Activated CD4-positive, alpha-beta T cell treated with anti-CD3 and anti-CD28 coated beads, Interleukin-2, amount 50 U/mL, for 24 hours (primary cell): ENCODE data around the gene GXYLT2.

Experiments used
- DNase-seq, 2 donors: peaks; one replicate each; pipeline ENCODE4 v3.0.0-alpha.2; 2020; ENCODE audit warnings: low read depth in 1 of 2, low spot score in 1 of 2

The GXYLT2 gene, protein sequence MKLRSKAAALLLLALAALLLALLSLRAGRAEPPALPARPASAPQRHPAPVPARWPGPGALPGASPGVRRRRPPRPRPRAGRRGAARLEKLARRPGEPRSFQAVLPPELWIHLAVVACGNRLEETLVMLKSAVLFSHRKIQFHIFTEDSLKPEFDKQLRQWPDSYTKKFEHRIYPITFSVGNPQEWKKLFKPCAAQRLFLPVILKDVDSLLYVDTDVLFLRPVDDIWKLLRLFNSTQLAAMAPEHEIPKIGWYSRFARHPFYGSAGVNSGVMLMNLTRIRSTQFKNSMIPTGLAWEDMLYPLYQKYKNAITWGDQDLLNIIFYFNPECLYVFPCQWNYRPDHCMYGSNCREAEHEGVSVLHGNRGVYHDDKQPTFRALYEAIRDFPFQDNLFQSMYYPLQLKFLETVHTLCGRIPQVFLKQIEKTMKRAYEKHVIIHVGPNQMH

DNA sequence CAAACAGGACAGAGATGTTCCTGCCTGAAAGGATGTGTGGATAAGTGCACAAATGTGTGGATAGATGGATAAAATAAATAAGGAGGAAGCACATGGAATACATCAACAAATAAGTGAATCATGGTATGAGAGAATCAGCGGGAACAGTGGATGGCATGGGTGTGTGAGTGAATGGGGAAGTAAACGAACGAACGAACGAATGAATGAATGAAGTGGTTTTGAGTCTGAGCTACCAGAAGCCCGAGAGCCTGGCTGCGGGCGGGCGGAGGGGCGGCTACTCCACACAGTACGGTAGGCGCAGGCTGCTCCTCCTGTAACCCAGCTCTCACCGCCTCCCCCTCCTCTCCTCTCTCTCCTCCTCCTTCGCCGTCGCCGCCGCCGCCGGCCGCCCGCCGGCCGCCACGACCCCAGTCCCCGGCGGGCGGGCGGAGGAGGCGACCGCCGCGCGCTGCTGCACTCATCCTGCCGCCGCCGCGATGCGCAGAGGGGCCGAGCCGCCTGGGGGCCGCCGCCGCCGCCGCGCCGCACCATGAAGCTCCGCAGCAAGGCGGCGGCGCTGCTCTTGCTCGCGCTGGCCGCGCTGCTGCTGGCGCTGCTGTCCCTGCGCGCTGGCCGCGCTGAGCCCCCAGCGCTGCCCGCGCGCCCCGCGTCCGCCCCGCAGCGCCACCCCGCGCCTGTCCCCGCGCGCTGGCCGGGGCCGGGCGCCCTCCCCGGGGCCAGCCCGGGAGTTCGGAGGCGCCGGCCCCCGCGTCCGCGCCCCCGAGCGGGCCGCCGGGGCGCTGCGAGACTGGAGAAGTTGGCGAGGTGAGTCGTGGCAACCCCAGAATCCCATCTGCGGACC, at the start of gene GXYLT2:
Gene GXYLT2, plus strand, starts transcription at position 342 of the 841 bp plus-strand sequence. Its CDS starts 188 bp downstream, at position 530.
- peak; percentile 3 to 4 for DNase-seq

DNA sequence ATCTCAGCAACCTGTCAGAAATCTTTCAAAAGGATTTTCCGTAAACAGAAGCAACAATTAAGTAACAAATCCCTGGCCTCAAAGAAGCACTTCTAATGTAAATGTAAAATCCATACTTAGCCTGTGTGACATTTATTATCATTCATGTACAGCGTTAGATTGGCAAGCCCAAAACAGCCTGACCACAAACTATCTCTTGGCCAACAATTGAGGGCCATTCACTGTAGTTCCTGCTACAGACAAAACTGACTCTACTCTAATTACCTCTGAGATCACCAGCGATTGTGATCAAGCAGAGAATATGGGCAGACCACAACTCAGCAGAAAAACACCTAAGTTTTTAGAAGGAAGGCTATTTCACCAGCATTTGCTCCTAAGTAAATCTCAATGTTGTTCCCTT, 48.8 kb upstream of the GXYLT2 start:
- DNase-seq = no peak

DNA sequence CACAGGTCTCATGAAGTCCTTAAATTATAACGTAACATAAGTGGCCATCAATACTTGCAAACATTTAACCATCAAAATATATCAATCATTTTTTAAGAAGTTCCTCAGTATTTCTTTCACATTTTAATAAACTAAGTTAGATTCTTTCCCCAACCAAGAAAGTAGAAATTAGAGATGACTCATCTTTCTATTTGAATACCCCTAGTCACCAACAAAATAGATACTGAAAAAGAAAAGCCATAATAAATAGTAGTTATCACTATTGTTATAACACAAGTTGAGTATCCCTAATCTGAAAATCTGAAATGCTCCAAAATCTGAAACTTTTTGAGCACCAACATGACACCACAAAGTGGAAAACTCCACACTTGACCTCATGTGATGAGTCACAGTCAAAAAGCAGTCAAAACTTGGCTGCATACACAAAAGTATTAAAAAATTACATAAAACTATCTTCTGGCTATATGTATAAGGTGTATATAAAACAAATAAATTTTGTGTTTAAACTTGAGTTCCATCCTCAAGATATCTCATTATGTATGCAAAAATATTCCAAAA, 43.3 kb upstream of the GXYLT2 start:
- peak in 1 of 2 donors; percentile 36 for DNase-seq

DNA sequence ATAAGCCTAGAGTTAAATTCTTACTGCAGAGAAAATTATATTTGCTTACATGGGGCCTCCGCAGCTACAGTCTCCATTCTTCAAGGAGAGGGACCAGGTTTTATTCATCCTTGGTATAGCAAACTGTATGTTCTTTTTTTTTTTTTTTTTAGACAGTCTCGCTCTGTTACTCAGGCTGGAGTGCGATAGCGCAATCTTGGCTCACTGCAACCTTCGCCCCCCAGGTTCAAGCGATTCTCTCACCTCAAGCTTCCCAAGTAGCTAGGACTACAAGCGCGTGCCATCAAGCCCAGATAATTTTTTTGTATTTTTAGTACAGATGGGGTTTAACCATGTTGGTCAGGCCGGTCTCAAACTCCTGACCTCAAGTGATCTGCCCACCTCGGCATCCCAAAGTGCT, 41.7 kb upstream of the GXYLT2 start:
- DNase-seq = no peak

DNA sequence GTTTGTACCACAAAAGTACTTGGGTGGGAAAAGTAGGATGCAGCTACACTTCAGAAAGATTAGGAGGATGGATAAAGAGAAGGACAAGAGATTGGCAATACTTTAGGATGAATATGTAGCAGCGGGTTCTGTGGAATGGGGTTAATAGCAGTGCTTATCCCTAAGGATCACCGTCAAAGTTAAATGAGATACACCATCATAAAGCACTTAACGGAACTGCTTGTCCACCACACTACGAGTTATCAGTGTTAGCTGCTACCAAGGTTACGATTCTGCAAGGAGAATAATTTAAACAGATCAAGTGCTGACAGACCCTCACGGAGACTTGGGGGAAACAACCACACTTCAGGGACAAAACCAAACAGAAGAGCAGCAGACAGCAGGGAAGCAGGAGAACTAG, 40.6 kb upstream of the GXYLT2 start:
- no peak for DNase-seq

DNA sequence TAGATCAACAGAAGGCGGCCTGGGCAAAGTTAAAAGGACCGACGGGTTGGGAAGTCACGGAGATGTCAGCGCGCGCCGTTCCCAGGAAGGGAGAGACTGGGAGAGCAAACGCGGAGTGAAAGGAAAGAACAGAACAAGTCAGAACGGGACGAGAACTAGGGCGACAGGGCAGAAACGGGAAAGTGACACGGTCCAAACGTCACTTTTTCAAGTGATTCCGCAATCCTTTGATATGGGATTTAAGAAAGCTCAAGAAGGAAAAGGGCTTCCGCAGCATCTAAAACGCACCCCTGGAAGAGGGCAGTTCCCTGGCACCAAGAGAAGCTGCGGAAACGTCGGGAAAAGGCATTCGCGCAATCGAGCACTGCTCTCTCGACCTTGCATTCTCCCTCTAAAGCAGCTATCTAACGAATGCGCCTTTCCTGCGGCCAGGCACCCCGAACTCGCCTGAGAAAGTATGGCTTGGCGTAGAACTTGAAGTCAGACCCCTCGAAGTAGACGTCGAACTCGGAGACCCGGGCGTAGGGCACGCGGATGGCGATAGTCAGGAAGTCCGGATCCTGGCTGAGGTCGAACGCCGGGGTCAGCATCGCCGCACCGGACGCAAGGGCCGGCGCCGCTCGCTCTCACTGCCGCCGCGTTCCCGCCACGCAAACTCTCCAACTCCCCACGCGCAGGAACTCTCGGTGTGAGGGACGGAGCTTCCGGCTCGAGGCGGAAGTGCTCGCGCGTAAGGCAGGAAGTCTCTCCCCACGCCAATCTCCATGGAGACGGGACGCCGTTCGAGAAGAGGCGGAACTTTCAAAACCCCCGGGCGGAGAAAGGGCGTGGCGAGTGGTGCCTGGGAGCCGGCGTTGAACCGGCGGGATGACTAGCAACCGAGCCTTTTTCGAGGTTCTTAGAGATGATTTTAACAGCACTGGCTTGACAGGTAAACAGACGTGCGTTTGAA, 39.8 kb upstream of the GXYLT2 start, which contains the start of gene SHQ1:
Gene SHQ1, minus strand, starts transcription at position 695 of the 952 bp plus-strand sequence. Its CDS starts 105 bp downstream, at position 590.
- peak; percentile 89 to 95 for DNase-seq

DNA sequence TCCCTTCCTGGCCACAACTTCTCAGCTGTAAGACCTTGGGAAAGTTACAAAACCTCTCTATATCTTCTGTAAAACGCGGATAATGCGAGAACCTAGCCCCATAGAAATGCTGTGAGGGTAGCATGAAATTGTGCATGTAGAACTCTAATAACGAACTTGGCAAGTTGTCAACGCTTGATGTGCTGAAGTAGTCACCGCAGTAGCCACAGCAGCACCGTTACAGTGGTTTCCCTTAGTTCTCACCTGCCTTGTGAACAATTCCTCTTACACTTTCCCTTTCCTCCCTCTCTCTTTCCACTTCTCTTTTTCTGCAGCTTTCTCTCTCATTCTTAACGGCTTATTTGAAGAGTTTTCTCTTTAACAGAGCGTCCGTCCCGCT, 39.2 kb upstream of the GXYLT2 start:
- peak in 1 of 2 donors; percentile 27 for DNase-seq

DNA sequence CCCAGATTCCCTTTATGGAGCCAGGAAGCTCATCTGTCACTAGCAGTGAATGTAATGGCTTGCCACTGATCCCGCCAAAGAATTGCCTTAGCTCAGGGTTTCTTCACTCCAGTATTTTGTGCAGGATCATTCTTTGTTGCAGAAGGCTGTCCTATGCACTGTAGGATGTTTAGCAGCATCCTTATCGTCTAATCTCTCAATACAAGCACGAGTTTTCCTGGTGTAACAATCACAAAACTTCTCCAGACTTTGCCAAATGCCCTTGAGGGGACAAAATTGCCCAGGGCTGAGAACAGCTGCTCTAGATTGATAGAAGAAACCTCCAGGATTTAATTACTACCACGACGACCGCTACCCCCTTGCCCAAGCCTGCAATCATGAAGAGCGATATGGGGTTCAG, 32.8 kb upstream of the GXYLT2 start:
- no peak for DNase-seq

DNA sequence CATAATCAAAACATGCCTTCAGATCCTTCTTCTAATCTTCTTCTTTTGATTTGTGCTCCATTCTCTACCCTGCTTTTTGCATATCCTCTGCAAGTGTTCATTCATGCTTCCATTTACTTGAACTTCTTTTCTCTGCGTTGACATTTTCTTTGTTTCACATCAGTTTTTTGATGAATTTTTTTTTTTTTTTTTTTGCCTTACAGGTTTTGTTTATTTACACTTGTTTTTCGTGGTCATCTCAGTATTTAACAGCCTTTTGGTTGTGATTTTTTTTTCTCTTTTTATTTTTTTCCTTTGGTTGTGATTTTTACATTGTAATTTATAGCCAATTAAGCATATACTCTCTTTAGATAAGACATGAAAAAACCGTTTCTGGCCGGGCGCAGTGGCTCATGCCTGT, 27.8 kb upstream of the GXYLT2 start:
- DNase-seq = no peak

DNA sequence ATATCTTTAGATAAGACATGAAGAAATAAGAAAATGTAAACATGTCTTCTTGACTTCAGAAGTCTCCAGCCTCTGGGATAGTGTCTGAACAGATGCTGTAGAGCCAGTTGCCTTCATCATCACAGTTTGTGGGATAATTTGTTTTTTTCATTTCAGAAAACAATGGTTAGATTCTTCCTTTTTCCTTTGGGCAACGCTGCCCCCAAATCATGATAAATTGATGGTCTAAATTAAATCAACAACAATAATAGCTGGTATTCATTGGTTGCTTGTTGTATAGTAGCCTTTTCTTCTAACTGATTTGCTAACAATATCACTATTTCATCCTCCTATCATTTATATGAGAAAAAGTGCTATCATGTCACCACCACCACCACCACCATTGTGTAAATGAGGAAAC, 27.0 kb upstream of the GXYLT2 start:
- no peak for DNase-seq

DNA sequence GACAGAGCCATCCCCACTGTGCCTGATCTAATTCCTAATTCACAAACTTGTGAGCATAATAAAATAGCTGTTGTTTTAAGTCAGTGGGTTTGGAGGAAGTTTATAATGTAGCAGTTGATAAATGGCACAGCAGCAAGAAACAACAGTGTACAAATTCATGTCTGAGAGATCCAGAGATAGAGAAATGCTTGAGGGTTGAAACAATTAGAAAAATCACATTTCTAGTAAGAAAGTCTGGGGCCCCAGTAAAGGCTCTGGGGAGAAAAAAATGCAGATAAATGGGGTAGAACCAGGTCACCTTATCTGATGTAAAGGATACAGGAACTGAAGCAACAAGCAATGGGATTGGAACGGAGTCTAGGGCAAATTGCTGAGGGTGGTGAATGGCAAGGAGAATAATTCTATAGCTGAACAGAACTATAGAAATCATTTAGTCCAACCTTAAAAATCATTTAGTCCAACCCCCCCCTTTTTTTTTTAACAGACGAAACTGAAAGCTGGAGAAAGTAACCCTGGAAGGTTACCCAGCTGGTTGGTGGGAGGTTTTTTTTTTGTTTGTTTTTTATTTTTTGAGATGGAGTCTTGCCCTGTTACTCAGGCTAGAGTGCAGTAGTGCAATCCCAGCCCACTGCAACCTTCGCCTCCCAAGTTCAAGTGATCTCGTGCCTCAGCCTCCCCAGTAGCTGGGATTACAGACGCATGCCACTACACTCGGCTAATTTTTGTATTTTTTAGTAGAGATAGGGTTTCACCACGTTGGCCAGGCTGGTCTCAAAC, 25.3 kb upstream of the GXYLT2 start:
- DNase-seq = no peak

DNA sequence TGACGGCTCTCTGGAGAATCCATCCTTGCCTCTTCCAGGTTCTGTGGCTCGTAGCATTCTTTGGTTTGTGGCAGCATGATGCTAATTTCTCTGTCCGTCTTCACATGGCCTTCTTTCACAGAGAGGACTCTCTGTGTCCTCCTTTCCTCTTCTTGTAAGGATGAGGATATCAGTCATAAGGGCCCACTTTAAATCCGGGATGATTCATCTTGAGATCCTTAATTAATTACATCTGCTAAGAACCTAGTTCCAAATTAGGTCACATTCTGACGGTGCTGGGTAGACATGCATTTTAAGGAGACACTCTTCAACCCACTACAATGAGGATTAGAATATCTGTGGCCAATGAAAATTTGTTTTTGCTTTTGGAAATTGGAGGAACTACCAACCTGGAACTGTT, 15.7 kb upstream of the GXYLT2 start:
- DNase-seq = no peak

DNA sequence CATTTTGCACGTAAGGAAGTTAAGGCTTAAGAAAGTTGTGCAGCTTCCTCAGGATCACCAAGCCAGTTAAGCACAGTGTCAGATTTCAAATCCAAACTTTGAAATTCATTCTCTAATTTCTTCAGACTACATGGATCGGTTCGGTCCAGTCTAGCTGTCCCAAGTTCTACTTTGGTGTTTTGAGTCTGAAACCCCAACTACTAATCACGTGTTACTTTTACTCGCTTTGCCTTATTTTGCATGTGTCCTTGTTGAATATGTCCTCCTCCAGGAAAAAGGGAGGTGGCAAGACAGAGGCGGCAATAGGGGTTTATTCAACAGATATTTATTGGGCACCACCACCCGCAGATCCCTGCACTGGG, 522 bp upstream of the GXYLT2 start:
- DNase-seq = no peak

DNA sequence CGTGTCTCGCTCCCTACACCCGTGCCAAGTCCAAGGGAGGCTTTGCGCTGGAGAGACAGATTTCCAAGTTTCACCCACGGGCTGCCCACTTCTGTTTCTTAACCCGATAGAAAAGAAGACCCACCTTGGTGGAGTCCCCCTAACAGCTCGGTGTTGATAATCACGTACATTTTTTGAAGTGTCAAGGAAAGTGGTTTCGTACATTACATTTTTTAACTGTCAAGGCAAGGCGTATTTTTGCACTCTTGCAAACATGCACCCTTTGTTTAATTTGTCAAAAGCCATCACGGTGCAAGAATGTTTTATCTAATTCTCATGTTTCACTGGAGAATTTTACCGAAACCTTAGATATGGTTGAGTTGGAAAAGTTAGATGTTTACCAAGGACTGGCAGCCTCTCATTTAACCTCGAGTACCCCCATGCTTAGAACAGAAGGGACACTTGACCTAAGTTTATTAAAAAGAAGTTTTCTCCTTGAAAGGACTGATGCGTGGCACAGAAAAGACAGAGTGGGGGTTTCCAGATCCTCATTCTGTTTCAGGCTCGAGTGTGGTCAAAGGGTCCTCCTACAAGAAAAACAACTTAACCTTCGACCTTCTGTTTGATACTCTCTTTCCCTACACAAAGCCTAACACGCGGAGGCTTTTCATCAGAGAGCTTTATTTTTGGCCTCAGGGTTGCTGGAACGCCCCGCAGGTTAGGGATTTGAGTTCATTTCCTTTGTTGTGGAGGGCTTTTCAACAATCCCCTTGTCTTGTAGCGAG, 882 bp downstream of the GXYLT2 start:
- DNase-seq = no peak

DNA sequence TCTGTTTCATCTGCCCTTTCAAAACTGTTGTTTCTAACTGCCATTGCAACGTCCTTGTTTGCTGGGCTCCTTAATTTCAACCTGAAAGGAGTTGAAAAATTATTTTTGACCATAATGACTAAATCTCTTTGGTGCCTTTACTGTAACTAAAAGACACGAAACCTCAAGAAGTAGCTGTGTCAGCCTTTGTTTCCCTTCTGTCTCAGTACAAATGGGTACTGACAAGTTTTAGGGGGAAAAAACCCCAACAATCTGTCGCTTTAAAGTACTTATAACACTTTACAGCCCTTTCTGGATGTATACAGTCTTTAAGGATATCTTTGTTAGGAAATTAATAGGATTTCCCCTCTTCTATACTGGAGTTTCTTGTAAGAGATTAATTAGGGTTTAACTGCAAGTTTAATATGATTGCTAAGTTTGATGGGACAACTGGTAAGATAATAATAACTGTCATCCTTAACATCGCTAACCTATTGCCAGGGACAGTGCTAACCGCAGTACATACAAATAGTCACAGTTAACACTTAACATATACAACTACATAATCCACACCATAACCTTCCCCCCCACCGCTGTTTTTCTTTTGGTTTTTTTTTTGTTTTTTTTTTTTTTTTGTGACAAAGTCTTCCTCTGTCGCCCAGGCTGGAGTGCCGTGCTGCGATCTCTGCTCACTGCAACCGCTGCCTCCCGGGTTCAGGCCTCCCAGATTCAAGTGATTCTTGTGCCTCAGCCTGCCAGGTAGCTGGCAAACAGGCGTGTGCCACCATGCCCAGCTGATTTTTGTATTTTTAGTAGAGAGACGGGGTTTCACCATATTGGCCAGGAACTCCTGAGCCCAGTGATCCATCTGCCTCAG, 1.7 kb downstream of the GXYLT2 start:
- DNase-seq = no peak

DNA sequence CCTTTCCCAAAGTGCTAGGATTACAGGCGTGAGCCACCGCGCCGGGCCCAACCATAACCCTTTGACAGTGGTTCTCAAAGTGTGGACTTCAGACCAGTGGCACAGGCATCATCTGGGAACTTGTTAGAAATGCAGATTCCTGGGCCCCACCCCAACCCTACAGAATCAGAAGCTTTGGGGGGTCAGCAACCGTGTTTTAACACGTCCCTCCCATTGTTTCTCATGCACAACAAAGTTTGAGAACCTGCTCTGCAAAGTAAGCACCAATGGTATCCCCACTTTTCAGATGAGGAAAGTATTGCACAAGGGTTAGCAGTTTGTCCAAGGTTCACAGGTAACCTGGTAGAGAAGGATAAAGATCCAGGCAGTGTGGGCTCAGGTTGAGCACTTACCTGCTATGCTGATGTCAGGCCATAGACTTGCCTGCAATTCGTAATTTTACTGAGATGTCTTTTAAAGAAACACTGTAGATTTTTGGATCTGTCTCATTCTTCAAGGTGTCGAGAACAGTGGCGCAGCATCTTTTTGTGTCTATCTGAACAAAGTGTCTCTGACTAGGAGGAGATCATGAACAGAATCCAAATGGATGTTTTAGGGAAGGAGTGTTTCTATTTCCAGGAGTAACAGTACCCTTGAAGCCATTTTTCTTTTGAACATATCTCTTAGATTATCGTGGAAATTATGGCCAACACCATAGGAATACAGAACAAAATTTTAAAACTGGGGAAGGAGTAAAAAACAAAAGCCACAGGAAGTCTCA, 2.5 kb downstream of the GXYLT2 start:
- no peak for DNase-seq

DNA sequence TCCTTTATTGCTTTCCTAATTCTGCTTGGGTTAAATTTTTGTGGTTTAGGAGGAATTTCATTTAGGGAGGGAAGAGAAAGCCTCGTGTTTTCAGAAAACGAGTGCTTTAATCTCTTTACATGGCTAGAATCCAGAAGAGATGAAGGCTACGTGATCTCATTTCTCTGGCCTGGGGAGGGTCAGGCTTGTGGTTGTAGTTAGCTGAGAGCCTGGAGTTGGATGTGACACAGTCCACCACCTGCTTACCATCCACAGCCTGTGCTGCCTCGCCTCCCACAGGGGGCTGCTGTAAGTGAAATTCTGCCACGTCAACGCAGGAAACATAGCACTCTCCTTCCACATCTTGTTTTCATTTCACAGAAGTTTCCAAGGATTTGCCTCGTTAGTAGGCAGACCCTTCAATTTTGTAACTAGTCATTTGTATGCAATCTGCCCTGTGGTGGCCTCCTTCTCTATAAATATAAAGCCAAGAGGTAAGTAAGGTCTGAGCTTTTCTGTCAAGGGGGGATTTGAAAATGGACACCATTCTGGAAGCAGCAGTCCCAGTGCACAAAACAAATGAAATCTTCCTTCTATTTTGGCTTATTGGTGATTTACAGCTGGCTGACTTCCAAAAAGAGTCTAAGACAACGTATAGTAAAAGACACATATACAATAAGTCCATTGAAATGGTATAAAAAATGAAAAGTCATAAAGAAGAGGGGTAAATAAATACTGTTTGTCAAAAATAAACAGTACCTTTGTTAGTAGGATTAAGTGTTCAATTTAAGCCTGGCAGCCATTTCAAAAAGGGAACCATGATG, 3.4 kb downstream of the GXYLT2 start:
- DNase-seq = no peak
